IMR-90 (cell line): ENCODE measurements around the gene GCKR. TPM values are rescaled to one million over a fixed set of nuclear protein-coding genes. Genes with fewer than 3 reads are reported as not detected.

Source experiments
- ATAC-seq: fragments of 200-7000 bp; cut with Tn5 transposase; 2 replicates; pipeline ENCODE4 v1.9.1; 2020; ENCODE audit warnings: low read depth, mild to moderate bottlenecking, moderate library complexity
- BruUV-seq: library from RNA; stranded (reverse); fragments of 400-500 nt; replicated peaks from 2 replicates; lab custom pipeline; 2021; lab: Mats Ljungman, UMichigan
- CTCF ChIA-PET: fragments of 300-600 bp; formaldehyde crosslinking; extraction: SDS; loops from one replicate; lab custom pipeline; 2021; ENCODE audit warnings: antibody characterized with exemption; lab: Yijun Ruan, JAX
- POLR2A ChIA-PET: fragments of 300-600 bp; sonication (Branson Sonifier 250); formaldehyde crosslinking; loops from one replicate; lab custom pipeline; 2022; ENCODE audit warnings: antibody characterized with exemption; ENCODE audit not compliant: unreplicated experiment; lab: Charles Lee
- DNase-seq: peaks from one replicate; pipeline ENCODE4 v3.0.0; 2013
- H2AFZ ChIP-seq: replicated peaks from 2 replicates; pipeline ENCODE3; 2013; ENCODE audit warnings: low read length, mild to moderate bottlenecking; ENCODE audit not compliant: poor library complexity
- H2AK5ac ChIP-seq: 2 replicates; pipeline ENCODE4 v1.6.1; 2013; ENCODE audit warnings: low read depth, low read length, inconsistent platforms
- H2AK9ac ChIP-seq: replicated peaks from 2 replicates; pipeline ENCODE3; 2013; ENCODE audit warnings: mild to moderate bottlenecking, low read depth, low read length, moderate library complexity; ENCODE audit not compliant: poor library complexity
- H2BK120ac ChIP-seq: 2 replicates; pipeline ENCODE4 v1.6.1; 2013; ENCODE audit warnings: low read depth, low read length, inconsistent platforms
- H2BK15ac ChIP-seq: 3 replicates; pipeline ENCODE4 v1.6.1; 2013; ENCODE audit warnings: low read depth, low read length, inconsistent platforms
- H2BK20ac ChIP-seq: 2 replicates; pipeline ENCODE4 v1.6.1; 2013; ENCODE audit warnings: low read depth, mild to moderate bottlenecking, inconsistent platforms, low read length, moderate library complexity
- H2BK5ac ChIP-seq: 2 replicates; pipeline ENCODE4 v1.6.1; 2013; ENCODE audit warnings: mild to moderate bottlenecking, low read depth, low read length, inconsistent platforms; ENCODE audit not compliant: poor library complexity, severe bottlenecking
- H3K14ac ChIP-seq: replicated peaks from 2 replicates; pipeline ENCODE4 v1.6.1; 2013; ENCODE audit warnings: low read depth, low read length, inconsistent platforms
- H3K18ac ChIP-seq: 2 replicates; pipeline ENCODE4 v1.6.1; 2013; ENCODE audit warnings: low read depth, low read length, control low read depth
- H3K23ac ChIP-seq: 2 replicates; pipeline ENCODE4 v1.6.1; 2013; ENCODE audit warnings: low read depth, low read length, inconsistent platforms
- H3K27ac ChIP-seq: 2 replicates; pipeline ENCODE4 v1.5.1; 2013; ENCODE audit warnings: mild to moderate bottlenecking, control low read depth, low read length; ENCODE audit not compliant: insufficient read depth
- H3K27me3 ChIP-seq: 2 replicates; pipeline ENCODE4 v1.6.1; 2013; ENCODE audit warnings: low read length; ENCODE audit not compliant: control insufficient read depth, insufficient read depth
- H3K36me3 ChIP-seq: 2 replicates; pipeline ENCODE4 v1.6.1; 2013; ENCODE audit warnings: low read length, mixed read lengths; ENCODE audit not compliant: control insufficient read depth, insufficient read depth
- H3K4ac ChIP-seq: 2 replicates; pipeline ENCODE4 v1.6.1; 2013; ENCODE audit warnings: low read depth, low read length, inconsistent platforms
- H3K4me1 ChIP-seq: 2 replicates; pipeline ENCODE4 v1.6.1; 2013; ENCODE audit warnings: low read length, mixed read lengths; ENCODE audit not compliant: control insufficient read depth, insufficient read depth
- H3K4me2 ChIP-seq: 2 replicates; pipeline ENCODE4 v1.6.1; 2013; ENCODE audit warnings: low read depth, mild to moderate bottlenecking, control low read depth, low read length, moderate library complexity
- H3K4me3 ChIP-seq: 2 replicates; pipeline ENCODE4 v1.5.1; 2013; ENCODE audit warnings: low read depth, mild to moderate bottlenecking, control low read depth, low read length, moderate library complexity; ENCODE audit not compliant: insufficient read depth
- H3K56ac ChIP-seq: 2 replicates; pipeline ENCODE4 v1.6.1; 2013; ENCODE audit warnings: low read length, inconsistent platforms; ENCODE audit not compliant: insufficient read depth; ENCODE audit errors: extremely low read depth
- H3K79me1 ChIP-seq, 2 experiments: 2 replicates each; pipeline ENCODE4 v1.6.1; 2013; ENCODE audit warnings: low read length in 2 of 2, inconsistent platforms in 1 of 2, low read depth in 1 of 2
- H3K9ac ChIP-seq: 2 replicates; pipeline ENCODE4 v1.6.1; 2013; ENCODE audit warnings: low read depth, low read length, control low read depth
- H3K9me1 ChIP-seq: 2 replicates; pipeline ENCODE4 v1.6.1; 2013; ENCODE audit warnings: low read length, inconsistent platforms; ENCODE audit not compliant: insufficient read depth
- H3K9me3 ChIP-seq: 2 replicates; pipeline ENCODE4 v1.6.1; 2013; ENCODE audit warnings: low read length; ENCODE audit not compliant: control insufficient read depth, insufficient read depth
- H4K20me1 ChIP-seq: 2 replicates; pipeline ENCODE4 v1.6.1; 2013; ENCODE audit warnings: low read length, inconsistent platforms; ENCODE audit not compliant: insufficient read depth
- H4K5ac ChIP-seq: 2 replicates; pipeline ENCODE4 v1.6.1; 2013; ENCODE audit warnings: mild to moderate bottlenecking, low read depth, low read length, control low read depth
- H4K8ac ChIP-seq, 2 experiments: 2 replicates each; pipeline ENCODE4 v1.6.1; 2013; ENCODE audit warnings: low read depth in 2 of 2, low read length in 2 of 2, control low read depth in 1 of 2, inconsistent platforms in 1 of 2
- H4K91ac ChIP-seq: 2 replicates; pipeline ENCODE4 v1.6.1; 2013; ENCODE audit warnings: low read depth, low read length, inconsistent platforms; ENCODE audit not compliant: insufficient read depth
- BHLHE40 ChIP-seq: fragments of 150-350 bp; IDR thresholded peaks from 2 replicates; pipeline ENCODE4 v1.6.1; 2016; ENCODE audit warnings: mild to moderate bottlenecking, low read depth, low read length
- CEBPB ChIP-seq: IDR thresholded peaks from 2 replicates; pipeline ENCODE4 v1.6.1; 2012; ENCODE audit warnings: low read depth, low read length, improper control_type of control experiment
- CHD1 ChIP-seq: IDR thresholded peaks from 2 replicates; pipeline ENCODE4 v1.6.1; 2012; ENCODE audit warnings: low read depth, low read length, improper control_type of control experiment
- CTCF ChIP-seq: conservative IDR thresholded peaks from 2 replicates; pipeline ENCODE4 v1.5.1; 2012; ENCODE audit warnings: mild to moderate bottlenecking, low read depth, low read length, improper control_type of control experiment
- ELK1 ChIP-seq: fragments of 150-350 bp; IDR thresholded peaks from 2 replicates; pipeline ENCODE4 v1.6.1; 2016; ENCODE audit warnings: low read depth, mild to moderate bottlenecking, low read length, moderate library complexity, borderline replicate concordance
- FOS ChIP-seq: fragments of 150-350 bp; IDR thresholded peaks from 2 replicates; pipeline ENCODE4 v1.6.1; 2016; ENCODE audit warnings: low read depth, low read length
- MAFK ChIP-seq: IDR thresholded peaks from 2 replicates; pipeline ENCODE4 v1.6.1; 2012; ENCODE audit warnings: low read depth, low read length, improper control_type of control experiment
- MAZ ChIP-seq: IDR thresholded peaks from 2 replicates; pipeline ENCODE4 v1.6.1; 2012; ENCODE audit warnings: low read depth, mild to moderate bottlenecking, low read length, improper control_type of control experiment, moderate library complexity, borderline replicate concordance
- MXI1 ChIP-seq: IDR thresholded peaks from 2 replicates; pipeline ENCODE4 v1.6.1; 2012; ENCODE audit warnings: low read depth, mild to moderate bottlenecking, low read length, moderate library complexity, borderline replicate concordance
- NFE2L2 ChIP-seq: fragments of 150-350 bp; IDR thresholded peaks from 2 replicates; pipeline ENCODE4 v1.6.1; 2016; ENCODE audit warnings: low read depth, mild to moderate bottlenecking, low read length
- POLR2A ChIP-seq: IDR thresholded peaks from 2 replicates; pipeline ENCODE4 v1.6.1; 2012; ENCODE audit warnings: mild to moderate bottlenecking, low read depth, low read length
- RAD21 ChIP-seq: IDR thresholded peaks from 2 replicates; pipeline ENCODE4 v1.6.1; 2012; ENCODE audit warnings: low read length, improper control_type of control experiment
- RCOR1 ChIP-seq: IDR thresholded peaks from 2 replicates; pipeline ENCODE4 v1.6.1; 2012; ENCODE audit warnings: mild to moderate bottlenecking, low read length, improper control_type of control experiment; ENCODE audit not compliant: insufficient replicate concordance
- RFX5 ChIP-seq: IDR thresholded peaks from 2 replicates; pipeline ENCODE4 v1.8.0; 2012; ENCODE audit warnings: low read depth, mild to moderate bottlenecking, low read length, moderate library complexity
- SMC3 ChIP-seq: fragments of 150-350 bp; IDR thresholded peaks from 2 replicates; pipeline ENCODE4 v1.6.1; 2016; ENCODE audit warnings: low read depth, mild to moderate bottlenecking, antibody characterized with exemption, low read length, moderate library complexity
- USF2 ChIP-seq: fragments of 150-350 bp; IDR thresholded peaks from 2 replicates; pipeline ENCODE4 v1.6.1; 2017; ENCODE audit warnings: mild to moderate bottlenecking, antibody characterized with exemption, low read length, low read depth
- WGBS, 2 experiments: methylation state at CpG; one replicate each; pipeline versions ENCODE4 v1.1.5 to v1.1.7; 2013; ENCODE audit warnings: missing lambda C conversion rate in 2 of 2; ENCODE audit not compliant: insufficient read length in 1 of 2; ENCODE audit errors: extremely low coverage in 2 of 2; 5-methylcytosine and 5-hydroxymethylcytosine counted together
- dilution Hi-C: fragments of 300-500 bp; cut with HindIII; formaldehyde crosslinking; loops from one replicate; pipeline ENCODE4 v1.14.3; 2018; ENCODE audit warnings: low sequenced_read_pairs; ENCODE audit not compliant: unreplicated experiment
- in situ Hi-C: fragments of 300-500 bp; cut with MboI; formaldehyde crosslinking; loops from 3 replicates; pipeline ENCODE4 v1.14.3; 2019; ENCODE audit warnings: low sequenced_read_pairs, inconsistent platforms, mixed read lengths
- intact Hi-C: fragments of 100-400 bp; cut with micrococcal nuclease; formaldehyde crosslinking; loops from 2 replicates; pipeline ENCODE4 v1.10.0; 2022
- polyA plus RNA-seq, 3 experiments: library from polyadenylated mRNA; depleted of rRNA; stranded (reverse); fragments of >200 nt; gene quantifications; 2 replicates each; pipeline ENCODE4 v1.2.3, GENCODE V29; 2012; ENCODE audit warnings: low replicate concordance in 1 of 3
- total RNA-seq: library from RNA; depleted of rRNA; stranded (reverse); fragments of >200 nt; gene quantifications from 2 replicates; pipeline ENCODE4 v1.2.3, GENCODE V29; 2012

Gene GCKR
- total and polyA plus RNA-seq, 2 of the 4 experiments (the other 2 are of a cell fraction) = under 0.01 to 0.41 TPM

GRCh38 chr2:27451095-27451494, 45.5 kb upstream of the GCKR start:
- Histone ChIP-seq H3K36me3 (peaks cover 40% of the 10 kb centered on the region), H3K4me3 (no peak overlapping the region), H4K91ac (no peak overlapping the region), H3K4ac (no peak overlapping the region), H2BK20ac (no peak overlapping the region), H2BK5ac (no peak overlapping the region), H3K23ac (no peak overlapping the region), H2AK5ac (no peak overlapping the region), H3K79me1 (no peaks in the 10 kb centered on the region), H3K14ac (no peak overlapping the region), H3K4me2 (no peak overlapping the region), H2BK120ac (no peak overlapping the region), H3K9ac (no peak overlapping the region), H3K9me1 (no peaks in the 10 kb centered on the region), H4K5ac (no peak overlapping the region), H4K8ac (no peak overlapping the region), H3K27me3 (no peaks in the 10 kb centered on the region), H2BK15ac (no peak overlapping the region), H3K27ac (no peak overlapping the region), H3K4me1 (no peaks in the 10 kb centered on the region), H2AK9ac (no peak overlapping the region), H3K9me3 (no peaks in the 10 kb centered on the region), H3K56ac (no peak overlapping the region), H3K18ac (no peak overlapping the region), H4K20me1 (no peaks in the 10 kb centered on the region), H2AFZ (no peak overlapping the region)
- ChIA-PET CTCF (no interaction called here), POLR2A (no interaction called here)
- WGBS, 2 experiments = no CpG with 5 or more reads among the region's 1 CpG
- intact Hi-C loops (no loop called here), in situ Hi-C loops (no loop called here), dilution Hi-C loops (no loop called here)
- no TSS peak for BruUV-seq
- no peak for DNase-seq
- TF ChIP-seq USF2 (no peak), CTCF (no peak), ELK1 (no peak), BHLHE40 (no peak), RAD21 (no peak), MAZ (no peak), NFE2L2 (no peak), RFX5 (no peak), POLR2A (no peak), CEBPB (no peak), SMC3 (no peak), FOS (no peak), RCOR1 (no peak), MAFK (no peak), CHD1 (no peak), MXI1 (no peak)
- ATAC-seq = no peak
